ENCODE measurements around the gene HLA-DMB. TPM values are rescaled to one million over a fixed set of nuclear protein-coding genes. Genes with fewer than 3 reads are reported as not detected.

Gene HLA-DMB
- total RNA-seq, 6 experiments from 2014 or later, result not detected

DNA sequence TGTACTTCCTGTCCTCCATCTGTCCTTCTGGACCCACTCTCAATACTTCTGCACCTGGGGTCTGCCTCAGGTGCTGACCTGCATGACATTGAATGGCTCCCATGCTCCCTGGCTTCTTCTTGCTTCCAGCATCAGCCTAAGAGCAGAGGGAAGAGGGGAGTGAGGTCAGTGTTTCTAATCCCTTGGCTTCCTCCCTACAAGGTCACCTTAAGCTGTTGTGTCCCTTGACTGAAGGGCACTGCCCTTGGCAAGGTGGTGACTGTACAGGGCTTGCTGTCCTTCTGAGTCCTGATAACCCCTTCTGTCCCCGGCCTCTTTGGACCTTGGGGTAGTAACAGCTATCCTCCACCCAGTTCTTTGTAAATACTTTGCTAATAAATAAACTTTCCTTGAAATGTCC, 9.6 kb downstream of the HLA-DMB start:
- TF ChIP-seq, protein P1, sequence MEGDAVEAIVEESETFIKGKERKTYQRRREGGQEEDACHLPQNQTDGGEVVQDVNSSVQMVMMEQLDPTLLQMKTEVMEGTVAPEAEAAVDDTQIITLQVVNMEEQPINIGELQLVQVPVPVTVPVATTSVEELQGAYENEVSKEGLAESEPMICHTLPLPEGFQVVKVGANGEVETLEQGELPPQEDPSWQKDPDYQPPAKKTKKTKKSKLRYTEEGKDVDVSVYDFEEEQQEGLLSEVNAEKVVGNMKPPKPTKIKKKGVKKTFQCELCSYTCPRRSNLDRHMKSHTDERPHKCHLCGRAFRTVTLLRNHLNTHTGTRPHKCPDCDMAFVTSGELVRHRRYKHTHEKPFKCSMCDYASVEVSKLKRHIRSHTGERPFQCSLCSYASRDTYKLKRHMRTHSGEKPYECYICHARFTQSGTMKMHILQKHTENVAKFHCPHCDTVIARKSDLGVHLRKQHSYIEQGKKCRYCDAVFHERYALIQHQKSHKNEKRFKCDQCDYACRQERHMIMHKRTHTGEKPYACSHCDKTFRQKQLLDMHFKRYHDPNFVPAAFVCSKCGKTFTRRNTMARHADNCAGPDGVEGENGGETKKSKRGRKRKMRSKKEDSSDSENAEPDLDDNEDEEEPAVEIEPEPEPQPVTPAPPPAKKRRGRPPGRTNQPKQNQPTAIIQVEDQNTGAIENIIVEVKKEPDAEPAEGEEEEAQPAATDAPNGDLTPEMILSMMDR (IDR thresholded peaks at IDR 0.05), result no peak
- H3K4me1 Mint-ChIP-seq (ENCODE audit: low read depth), result peaks cover 7% of the 10 kb centered on the region; the same call in 1 of the 2 replicates
- no peaks in the 10 kb centered on the region for H3K9me3 Mint-ChIP-seq
- H3K27me3 Mint-ChIP-seq (ENCODE audit: insufficient read depth), result peaks cover 27% of the 10 kb centered on the region
- no peak overlapping the region for H3K4me3 Mint-ChIP-seq
- no peak for DNase-seq
- H3K36me3 Mint-ChIP-seq (ENCODE audit: low read depth), result no peaks in the 10 kb centered on the region
- H3K27ac Mint-ChIP-seq, result no peak overlapping the region

GRCh38 chr6:32922083-32922482, 18.7 kb downstream of the HLA-DMB start:
- no peak overlapping the region for H3K27ac Mint-ChIP-seq
- H3K36me3 Mint-ChIP-seq (ENCODE audit: low read depth), result no peaks in the 10 kb centered on the region
- no peaks in the 10 kb centered on the region for H3K9me3 Mint-ChIP-seq
- peaks cover 35% of the 10 kb centered on the region for H3K27me3 Mint-ChIP-seq (ENCODE audit: insufficient read depth)
- H3K4me3 Mint-ChIP-seq, result no peak overlapping the region
- TF ChIP-seq, protein P1 (IDR thresholded peaks at IDR 0.05), result no peak
- DNase-seq, result no peak
- H3K4me1 Mint-ChIP-seq (ENCODE audit: low read depth), result no peaks in the 10 kb centered on the region

GRCh38 chr6:32920715-32921114, 20.1 kb downstream of the HLA-DMB start:
- no peak for DNase-seq
- Mint-ChIP-seq H3K36me3 (ENCODE audit: low read depth) (no peaks in the 10 kb centered on the region), H3K27ac (no peak overlapping the region), H3K9me3 (no peaks in the 10 kb centered on the region), H3K4me1 (ENCODE audit: low read depth) (no peaks in the 10 kb centered on the region), H3K27me3 (ENCODE audit: insufficient read depth) (peaks cover 31% of the 10 kb centered on the region), H3K4me3 (no peak overlapping the region)
- TF ChIP-seq, protein P1 (IDR thresholded peaks at IDR 0.05), result no peak

- no peak overlapping the region for H3K4me3 Mint-ChIP-seq
- H3K27ac Mint-ChIP-seq, result no peak overlapping the region
- TF ChIP-seq, protein P1 (IDR thresholded peaks at IDR 0.05), result no peak
- no peaks in the 10 kb centered on the region for H3K4me1 Mint-ChIP-seq (ENCODE audit: low read depth)
- peaks cover 25% of the 10 kb centered on the region for H3K27me3 Mint-ChIP-seq (ENCODE audit: insufficient read depth)
- H3K9me3 Mint-ChIP-seq, result no peaks in the 10 kb centered on the region
- H3K36me3 Mint-ChIP-seq (ENCODE audit: low read depth), result no peaks in the 10 kb centered on the region
- DNase-seq, result no peak
Measured at GRCh38 chr6:32912951-32913350, 27.9 kb downstream of the HLA-DMB start.

DNA sequence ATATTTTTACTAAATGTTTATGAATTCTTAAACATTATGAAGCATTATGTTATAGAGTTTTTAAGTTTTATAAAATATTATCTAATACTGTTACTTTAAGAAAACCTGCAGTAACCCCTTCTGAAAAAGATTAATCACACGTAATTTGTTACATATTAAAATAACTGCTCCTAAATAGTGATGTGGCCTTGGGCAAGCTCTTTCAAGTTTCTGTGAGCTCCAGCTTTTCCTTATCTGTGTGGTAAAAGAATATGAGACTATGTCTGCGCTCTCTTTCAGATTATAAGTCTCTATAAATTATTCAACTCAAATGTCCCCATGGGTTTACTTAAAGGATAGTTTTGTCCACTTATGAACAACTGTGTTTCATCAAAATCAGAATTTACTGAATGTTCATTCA, 31.9 kb downstream of the HLA-DMB start:
- no peak for DNase-seq
- H3K4me3 Mint-ChIP-seq, result no peak overlapping the region
- TF ChIP-seq, protein P1 (IDR thresholded peaks at IDR 0.05), result no peak
- no peak overlapping the region for H3K27ac Mint-ChIP-seq
- no peaks in the 10 kb centered on the region for H3K36me3 Mint-ChIP-seq (ENCODE audit: low read depth)
- no peaks in the 10 kb centered on the region for H3K9me3 Mint-ChIP-seq
- H3K4me1 Mint-ChIP-seq (ENCODE audit: low read depth), result peaks cover 12% of the 10 kb centered on the region
- H3K27me3 Mint-ChIP-seq (ENCODE audit: insufficient read depth), result peaks cover 16% of the 10 kb centered on the region

DNA sequence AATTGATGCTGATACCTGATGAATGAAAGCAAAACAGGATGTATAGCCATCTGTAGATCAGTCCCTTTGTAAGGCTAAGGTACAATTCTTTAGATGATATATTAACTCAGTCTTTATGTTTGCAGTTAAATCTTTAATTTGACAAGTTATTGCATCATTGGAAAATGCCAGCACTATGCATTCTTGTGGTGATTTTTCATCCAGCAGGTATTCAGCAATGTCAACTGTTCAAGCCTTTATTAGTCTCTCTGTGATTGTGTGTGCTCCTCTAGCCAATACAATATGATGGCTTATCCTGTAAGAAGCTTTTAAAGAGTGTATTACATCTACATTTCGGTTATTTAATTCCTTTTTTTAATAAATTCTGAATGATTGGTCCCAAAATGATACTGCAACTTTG, 34.3 kb downstream of the HLA-DMB start:
- peak; percentile 63 for DNase-seq
- peaks cover 12% of the 10 kb centered on the region for H3K4me1 Mint-ChIP-seq (ENCODE audit: low read depth)
- no peaks in the 10 kb centered on the region for H3K36me3 Mint-ChIP-seq (ENCODE audit: low read depth)
- H3K27me3 Mint-ChIP-seq (ENCODE audit: insufficient read depth), result peaks cover 7% of the 10 kb centered on the region
- H3K27ac Mint-ChIP-seq, result no peak overlapping the region
- H3K9me3 Mint-ChIP-seq, result no peaks in the 10 kb centered on the region
- H3K4me3 Mint-ChIP-seq, result no peak overlapping the region
- TF ChIP-seq, protein P1 (IDR thresholded peaks at IDR 0.05), result no peak
